ENCODE data around the gene SMC2.
A peak's percentile ranks its signal among the peaks of the same experiment; 100 is the strongest.

Gene SMC2

GRCh38 chr9:104107799-104108198, 13.7 kb downstream of the SMC2 start:
- DNase-seq: no peak

- no peak for DNase-seq
These were observed 14.2 kb downstream of the SMC2 start for GRCh38 chr9:104108315-104108714.

- DNase-seq: no peak
These were observed 16.4 kb downstream of the SMC2 start for GRCh38 chr9:104110509-104110908.

GRCh38 chr9:104118916-104119315, 24.8 kb downstream of the SMC2 start:
- DNase-seq: no peak

- DNase-seq: no peak
These were observed 26.9 kb downstream of the SMC2 start for GRCh38 chr9:104121022-104121421.

- no peak for DNase-seq
These were observed 44.2 kb downstream of the SMC2 start for GRCh38 chr9:104138243-104138868.

GRCh38 chr9:104142799-104143549, 48.9 kb downstream of the SMC2 start:
- no peak for DNase-seq

GRCh38 chr9:104143550-104143910, 49.4 kb downstream of the SMC2 start:
- DNase-seq: no peak

- no peak for DNase-seq
These were observed 50.2 kb downstream of the SMC2 start for GRCh38 chr9:104144336-104144735.

- DNase-seq: no peak
These were observed 79.0 kb downstream of the SMC2 start for GRCh38 chr9:104173067-104173466.

GRCh38 chr9:104177003-104177611, 83.0 kb downstream of the SMC2 start:
- DNase-seq: peak in 1 of 2 experiments; percentile 1

- DNase-seq: no peak
These were observed 83.6 kb downstream of the SMC2 start for GRCh38 chr9:104177676-104178075.

All from SHP77 (cell line).